ENCODE measurements around the gene TTC1.

The TTC1 gene

GRCh38 chr5:160090059-160090458 is 81.1 kb downstream of the TTC1 start:
- no peak overlapping the region for H3K27ac ChIP-seq
- ChIA-PET POLR2A (ENCODE audit: low non-redundant PET) (no interaction called here), CTCF (no interaction called here)
- no peak for DNase-seq (ENCODE audit: low spot score)
- no peak for TF ChIP-seq CTCF (conservative IDR thresholded peaks at IDR 0.05; ENCODE audit: low read depth)

- H3K27ac ChIP-seq: no peak overlapping the region
- no peak for TF ChIP-seq CTCF (conservative IDR thresholded peaks at IDR 0.05; ENCODE audit: low read depth)
- CTCF ChIA-PET: interaction anchor here (0.5 kb wide), 1 partner anchor 920 kb away, joined by 3 read pairs; no protein-coding TSS in a partner anchor
- POLR2A ChIA-PET (ENCODE audit: low non-redundant PET): no interaction called here
- no peak for DNase-seq (ENCODE audit: low spot score)
These were observed 83.6 kb downstream of the TTC1 start for GRCh38 chr5:160092514-160092913.

GRCh38 chr5:160092960-160093707 is 84.2 kb downstream of the TTC1 start:
- DNase-seq (ENCODE audit: low spot score): no peak
- ChIA-PET CTCF (interaction anchor here (1.6 kb wide), 1 partner anchor 71 kb away, joined by 5 read pairs; no protein-coding TSS in a partner anchor), POLR2A (ENCODE audit: low non-redundant PET) (no interaction called here)
- no peak for TF ChIP-seq CTCF (conservative IDR thresholded peaks at IDR 0.05; ENCODE audit: low read depth)
- H3K27ac ChIP-seq: no peak overlapping the region

GRCh38 chr5:160096178-160096577 is 87.2 kb downstream of the TTC1 start:
- DNase-seq (ENCODE audit: low spot score): no peak
- CTCF ChIA-PET: interaction anchor here (0.5 kb wide), 1 partner anchor 8 kb away, joined by 4 read pairs; no protein-coding TSS in a partner anchor
- POLR2A ChIA-PET (ENCODE audit: low non-redundant PET): no interaction called here
- no peak overlapping the region for H3K27ac ChIP-seq
- TF ChIP-seq CTCF (conservative IDR thresholded peaks at IDR 0.05; ENCODE audit: low read depth): no peak

- TF ChIP-seq CTCF (conservative IDR thresholded peaks at IDR 0.05; ENCODE audit: low read depth): no peak
- H3K27ac ChIP-seq: no peak overlapping the region
- CTCF ChIA-PET: no interaction called here
- DNase-seq (ENCODE audit: low spot score): no peak
- POLR2A ChIA-PET (ENCODE audit: low non-redundant PET): no interaction called here
These were observed 89.1 kb downstream of the TTC1 start for GRCh38 chr5:160097991-160098390.

GRCh38 chr5:160105686-160106360 is 96.9 kb downstream of the TTC1 start:
- ChIA-PET POLR2A (ENCODE audit: low non-redundant PET) (no interaction called here), CTCF (no interaction called here)
- no peak for DNase-seq (ENCODE audit: low spot score)
- TF ChIP-seq CTCF (conservative IDR thresholded peaks at IDR 0.05; ENCODE audit: low read depth): no peak
- H3K27ac ChIP-seq: no peak overlapping the region

All from RWPE1 (cell line).